NT2/D1 (cell line): ENCODE results near the gene KSR1.

Experiments used
- SUZ12 ChIP-seq: IDR thresholded peaks from 2 replicates; pipeline ENCODE4 v1.6.1; 2011; ENCODE audit not compliant: insufficient read length, insufficient read depth; ENCODE audit errors: extremely low read depth
- YY1 ChIP-seq: IDR thresholded peaks from 2 replicates; pipeline ENCODE4 v1.6.1; 2011; ENCODE audit not compliant: insufficient read length, insufficient read depth
- ZNF274 ChIP-seq: IDR thresholded peaks from 2 replicates; pipeline ENCODE4 v1.6.1; 2011; ENCODE audit warnings: mild to moderate bottlenecking, low read depth, low read length

- TF ChIP-seq ZNF274 (no peak), YY1 (no peak), SUZ12 (no peak)
These were observed 152.3 kb downstream of the KSR1 start for GRCh38 chr17:27608328-27609230.
